Activated naive CD4-positive, alpha-beta T cell treated with anti-CD3 and anti-CD28 coated beads, Interleukin-2, amount 10 ng/mL, durations not matched to agents 7 days and 5 days (primary cell): Measurements from ENCODE around the gene FAM171A1.
"Not testable (repeated sequence)": the region's sequence is repeated elsewhere in the genome, so short reads cannot be mapped to it uniquely, and the experiment has no call there.

Experiments
- CTCF ChIA-PET: fragments of 350-600 bp; sonication (Branson Sonifier 250); formaldehyde crosslinking; loops from one replicate; lab custom pipeline; 2021; ENCODE audit warnings: antibody characterized with exemption; lab: Charles Lee
- DNase-seq: peaks from one replicate; pipeline ENCODE4 v3.0.0-alpha.2; 2020
- H3K27ac Mint-ChIP-seq: one replicate; pipeline ENCODE4 v1.8.0; 2021; ENCODE audit warnings: mild to moderate bottlenecking, moderate library complexity, mixed read lengths
- H3K27me3 Mint-ChIP-seq: one replicate; pipeline ENCODE4 v1.8.0; 2021; ENCODE audit warnings: mild to moderate bottlenecking, mixed read lengths
- H3K36me3 Mint-ChIP-seq: one replicate; pipeline ENCODE4 v1.8.0; 2021; ENCODE audit warnings: mixed read lengths
- H3K4me1 Mint-ChIP-seq: one replicate; pipeline ENCODE4 v1.8.0; 2021; ENCODE audit warnings: mixed read lengths
- H3K4me3 Mint-ChIP-seq: one replicate; pipeline ENCODE4 v1.8.0; 2021; ENCODE audit warnings: mild to moderate bottlenecking, moderate library complexity, mixed read lengths
- H3K9me3 Mint-ChIP-seq: one replicate; pipeline ENCODE4 v1.8.0; 2021; ENCODE audit warnings: mixed read lengths

Gene FAM171A1

GRCh38 chr10:15370856-15371701 is at the start of gene FAM171A1:
FAM171A1 (minus strand) TSS chr10:15371289; CDS start chr10:15371052, 237 bp downstream.
- CTCF ChIA-PET = interaction anchor here (0.7 to 1.4 kb wide), 3 partner anchors 59 to 204 kb away, joined by 3 to 6 read pairs (median 4); no protein-coding TSS in a partner anchor
- Mint-ChIP-seq H3K36me3 (no peaks in the 10 kb centered on the region), H3K27me3 (peaks cover 73% of the 10 kb centered on the region), H3K4me1 (peaks cover 7% of the 10 kb centered on the region), H3K4me3 (peak within 1 kb of the TSS; percentile 69), H3K27ac (no peak within 1 kb of the TSS), H3K9me3 (no peaks in the 10 kb centered on the region)
- DNase-seq = peak; percentile 78

GRCh38 chr10:15420858-15421257 is 49.8 kb upstream of the FAM171A1 start:
- H3K27ac Mint-ChIP-seq = no peak overlapping the region
- H3K27me3 Mint-ChIP-seq = peaks cover 14% of the 10 kb centered on the region
- DNase-seq = no peak
- no peak overlapping the region for H3K4me3 Mint-ChIP-seq
- no peaks in the 10 kb centered on the region for H3K4me1 Mint-ChIP-seq
- H3K36me3 Mint-ChIP-seq = no peaks in the 10 kb centered on the region
- CTCF ChIA-PET = interaction anchor here (0.7 to 1.1 kb wide), 2 partner anchors 21 to 24 kb away, joined by 3 read pairs; no protein-coding TSS in a partner anchor
- H3K9me3 Mint-ChIP-seq = no peaks in the 10 kb centered on the region

- CTCF ChIA-PET = interaction anchor here (0.8 to 1.5 kb wide), 4 partner anchors 9 to 20 kb away, joined by 3 to 4 read pairs (median 3); no protein-coding TSS in a partner anchor
- no peak overlapping the region for H3K27ac Mint-ChIP-seq
- no peak overlapping the region for H3K4me3 Mint-ChIP-seq
- peak; percentile 52 for DNase-seq
- no peaks in the 10 kb centered on the region for H3K36me3 Mint-ChIP-seq
- H3K4me1 Mint-ChIP-seq = no peaks in the 10 kb centered on the region
- no peaks in the 10 kb centered on the region for H3K9me3 Mint-ChIP-seq
- peaks cover 11% of the 10 kb centered on the region for H3K27me3 Mint-ChIP-seq
Measured at GRCh38 chr10:15419279-15419874, 48.3 kb upstream of the FAM171A1 start.

GRCh38 chr10:15416034-15416433 is 44.9 kb upstream of the FAM171A1 start:
- H3K9me3 Mint-ChIP-seq = no peaks in the 10 kb centered on the region
- no peak overlapping the region for H3K27ac Mint-ChIP-seq
- no peak for DNase-seq
- no peaks in the 10 kb centered on the region for H3K36me3 Mint-ChIP-seq
- CTCF ChIA-PET = no interaction called here
- H3K4me3 Mint-ChIP-seq = no peak overlapping the region
- H3K27me3 Mint-ChIP-seq = peaks cover 11% of the 10 kb centered on the region
- H3K4me1 Mint-ChIP-seq = no peaks in the 10 kb centered on the region

- no peak for DNase-seq
- no peaks in the 10 kb centered on the region for H3K4me1 Mint-ChIP-seq
- H3K27ac Mint-ChIP-seq = no peak overlapping the region
- no peaks in the 10 kb centered on the region for H3K9me3 Mint-ChIP-seq
- peaks cover 15% of the 10 kb centered on the region for H3K27me3 Mint-ChIP-seq
- H3K36me3 Mint-ChIP-seq = no peaks in the 10 kb centered on the region
- CTCF ChIA-PET = no interaction called here
- H3K4me3 Mint-ChIP-seq = no peak overlapping the region
Measured at GRCh38 chr10:15411010-15411409, 39.9 kb upstream of the FAM171A1 start.

GRCh38 chr10:15409350-15409749 is 38.3 kb upstream of the FAM171A1 start:
- H3K27ac Mint-ChIP-seq, CTCF ChIA-PET, H3K4me1 Mint-ChIP-seq, DNase-seq, H3K36me3 Mint-ChIP-seq, H3K9me3 Mint-ChIP-seq, H3K4me3 Mint-ChIP-seq: not testable (repeated sequence)
- H3K27me3 Mint-ChIP-seq = peaks cover 15% of the 10 kb centered on the region

- no peak for DNase-seq
- no peak overlapping the region for H3K4me3 Mint-ChIP-seq
- H3K36me3 Mint-ChIP-seq = no peaks in the 10 kb centered on the region
- no peak overlapping the region for H3K27ac Mint-ChIP-seq
- H3K27me3 Mint-ChIP-seq = peaks cover 15% of the 10 kb centered on the region
- no peaks in the 10 kb centered on the region for H3K9me3 Mint-ChIP-seq
- H3K4me1 Mint-ChIP-seq = no peaks in the 10 kb centered on the region
- CTCF ChIA-PET = no interaction called here
Measured at GRCh38 chr10:15408557-15408956, 37.5 kb upstream of the FAM171A1 start.

- Mint-ChIP-seq H3K4me3 (no peak overlapping the region), H3K27me3 (peaks cover 8% of the 10 kb centered on the region), H3K36me3 (no peaks in the 10 kb centered on the region), H3K27ac (no peak overlapping the region), H3K9me3 (no peaks in the 10 kb centered on the region), H3K4me1 (no peaks in the 10 kb centered on the region)
- no peak for DNase-seq
- CTCF ChIA-PET = no interaction called here
Measured at GRCh38 chr10:15405319-15405718, 34.2 kb upstream of the FAM171A1 start.

GRCh38 chr10:15401382-15401781 is 30.3 kb upstream of the FAM171A1 start:
- no peaks in the 10 kb centered on the region for H3K9me3 Mint-ChIP-seq
- H3K36me3 Mint-ChIP-seq = no peaks in the 10 kb centered on the region
- CTCF ChIA-PET = no interaction called here
- DNase-seq = no peak
- H3K4me3 Mint-ChIP-seq = no peak overlapping the region
- H3K4me1 Mint-ChIP-seq = no peaks in the 10 kb centered on the region
- no peak overlapping the region for H3K27ac Mint-ChIP-seq
- peaks cover 11% of the 10 kb centered on the region for H3K27me3 Mint-ChIP-seq

GRCh38 chr10:15400461-15400860 is 29.4 kb upstream of the FAM171A1 start:
- not testable (repeated sequence) for H3K27me3 Mint-ChIP-seq, H3K9me3 Mint-ChIP-seq, H3K36me3 Mint-ChIP-seq, H3K4me3 Mint-ChIP-seq, H3K27ac Mint-ChIP-seq, H3K4me1 Mint-ChIP-seq, DNase-seq
- CTCF ChIA-PET = interaction anchor here (1.1 kb wide), 1 partner anchor 20 kb away, joined by 3 read pairs; no protein-coding TSS in a partner anchor

GRCh38 chr10:15399060-15399661 is 28.1 kb upstream of the FAM171A1 start:
- no peak overlapping the region for H3K27ac Mint-ChIP-seq
- H3K36me3 Mint-ChIP-seq = no peaks in the 10 kb centered on the region
- DNase-seq = no peak
- H3K27me3 Mint-ChIP-seq = peaks cover 10% of the 10 kb centered on the region
- no peaks in the 10 kb centered on the region for H3K4me1 Mint-ChIP-seq
- H3K9me3 Mint-ChIP-seq = no peaks in the 10 kb centered on the region
- CTCF ChIA-PET = interaction anchor here (1.1 kb wide), 1 partner anchor 21 kb away, joined by 3 read pairs; no protein-coding TSS in a partner anchor
- H3K4me3 Mint-ChIP-seq = no peak overlapping the region

GRCh38 chr10:15395935-15396334 is 24.8 kb upstream of the FAM171A1 start:
- Mint-ChIP-seq H3K4me3 (no peak overlapping the region), H3K27ac (no peak overlapping the region), H3K4me1 (no peaks in the 10 kb centered on the region), H3K27me3 (peaks cover 14% of the 10 kb centered on the region), H3K9me3 (no peaks in the 10 kb centered on the region), H3K36me3 (no peaks in the 10 kb centered on the region)
- CTCF ChIA-PET = no interaction called here
- no peak for DNase-seq

- Mint-ChIP-seq H3K36me3 (no peaks in the 10 kb centered on the region), H3K27me3 (peaks cover 8% of the 10 kb centered on the region), H3K27ac (no peak overlapping the region), H3K4me1 (no peaks in the 10 kb centered on the region), H3K9me3 (no peaks in the 10 kb centered on the region), H3K4me3 (no peak overlapping the region)
- CTCF ChIA-PET = interaction anchor here (0.6 kb wide), 1 partner anchor 1812 kb away, joined by 3 read pairs; no protein-coding TSS in a partner anchor
- DNase-seq = no peak
Measured at GRCh38 chr10:15393139-15393825, 22.2 kb upstream of the FAM171A1 start.

- Mint-ChIP-seq H3K27ac (no peak overlapping the region), H3K36me3 (no peaks in the 10 kb centered on the region), H3K9me3 (no peaks in the 10 kb centered on the region), H3K27me3 (peaks cover 12% of the 10 kb centered on the region), H3K4me3 (no peak overlapping the region), H3K4me1 (no peaks in the 10 kb centered on the region)
- no peak for DNase-seq
- CTCF ChIA-PET = interaction anchor here (0.6 kb wide), 1 partner anchor 10 kb away, joined by 4 read pairs; no protein-coding TSS in a partner anchor
Measured at GRCh38 chr10:15391491-15391890, 20.4 kb upstream of the FAM171A1 start.
